HG03558 (cell line): Measurements from ENCODE around the gene TEAD1.

Source experiments
- ATAC-seq: cut with Tn5 transposase; IDR thresholded peaks from one replicate; pipeline ENCODE4 v1.9.1; 2021; ENCODE audit warnings: moderate number of reproducible peaks; ENCODE audit not compliant: unreplicated experiment; ENCODE audit errors: extremely low read depth

The TEAD1 gene

DNA sequence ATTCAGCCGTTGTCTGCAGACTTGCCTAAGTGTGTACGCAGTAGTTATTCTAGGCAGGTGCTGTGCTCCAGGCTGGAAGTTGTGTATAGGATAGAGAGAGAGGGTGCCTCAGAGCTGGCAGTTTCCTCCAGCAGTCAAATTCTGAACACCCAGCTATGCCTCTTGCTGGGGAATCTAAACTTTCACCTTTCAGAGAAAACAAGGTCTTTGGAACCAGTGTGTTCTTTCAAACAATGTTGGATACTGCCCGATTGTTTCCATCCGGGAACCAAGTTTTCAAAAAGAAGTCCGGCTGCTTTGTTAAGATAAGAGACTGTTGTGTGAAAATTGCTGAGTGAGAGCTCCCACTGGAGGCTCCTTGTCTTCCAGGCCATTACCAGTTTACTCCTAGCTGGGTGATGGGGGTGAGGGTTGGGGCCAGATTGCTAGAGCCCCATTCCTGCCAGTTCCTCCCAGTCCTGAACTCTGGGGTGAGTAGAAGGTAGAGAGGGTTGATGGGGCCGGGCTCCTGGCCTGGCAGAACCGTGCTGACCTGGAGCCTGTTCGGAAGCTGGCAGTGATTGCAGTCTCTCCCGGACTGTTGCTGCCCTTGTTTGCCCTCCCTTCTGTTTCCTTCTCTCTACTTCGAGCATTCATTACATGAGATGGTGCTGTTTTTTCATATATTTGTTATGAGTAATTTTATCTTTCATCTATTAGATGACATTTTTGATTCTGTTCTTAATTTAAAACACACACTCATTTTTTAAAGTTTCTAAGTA, 150.2 kb downstream of the TEAD1 start:
- ATAC-seq: no peak

DNA sequence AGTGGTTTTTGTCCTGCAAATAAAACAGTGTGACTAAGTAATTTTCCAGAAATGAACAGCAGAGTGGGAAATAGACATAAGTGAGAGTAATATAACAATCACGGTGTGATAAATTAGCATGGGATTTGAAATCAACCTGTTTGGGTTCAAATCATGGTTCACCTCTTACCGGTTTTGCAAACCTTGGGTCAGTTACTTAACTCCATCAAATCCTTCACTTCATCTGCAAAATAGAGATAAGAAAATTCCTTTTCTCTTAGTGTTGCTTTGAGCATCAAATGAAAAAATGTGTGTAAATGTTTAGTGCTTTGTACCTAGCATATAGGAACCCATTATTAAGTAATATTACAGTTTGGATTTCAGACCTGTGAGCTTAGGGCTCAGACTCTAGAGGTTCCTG, 152.2 kb downstream of the TEAD1 start:
- no peak for ATAC-seq

DNA sequence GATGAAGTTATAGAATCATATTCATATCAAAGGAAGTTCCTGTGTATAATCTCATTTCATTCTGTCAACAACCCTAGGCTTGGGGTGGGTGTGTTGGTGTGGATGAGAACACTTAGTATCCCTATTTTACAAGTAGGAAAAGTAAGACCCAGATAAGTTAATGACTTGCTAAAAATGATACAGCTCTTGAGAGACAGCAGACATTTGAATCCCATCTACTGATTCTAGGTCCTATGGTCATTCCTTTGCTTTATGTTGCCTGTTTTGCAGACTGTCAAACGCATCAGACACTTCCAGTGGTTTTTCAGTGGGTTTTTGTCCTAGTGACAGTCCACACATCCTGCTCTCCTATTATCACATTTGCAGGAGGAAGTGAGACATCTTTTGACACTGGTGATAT, 153.1 kb downstream of the TEAD1 start:
- no peak for ATAC-seq

DNA sequence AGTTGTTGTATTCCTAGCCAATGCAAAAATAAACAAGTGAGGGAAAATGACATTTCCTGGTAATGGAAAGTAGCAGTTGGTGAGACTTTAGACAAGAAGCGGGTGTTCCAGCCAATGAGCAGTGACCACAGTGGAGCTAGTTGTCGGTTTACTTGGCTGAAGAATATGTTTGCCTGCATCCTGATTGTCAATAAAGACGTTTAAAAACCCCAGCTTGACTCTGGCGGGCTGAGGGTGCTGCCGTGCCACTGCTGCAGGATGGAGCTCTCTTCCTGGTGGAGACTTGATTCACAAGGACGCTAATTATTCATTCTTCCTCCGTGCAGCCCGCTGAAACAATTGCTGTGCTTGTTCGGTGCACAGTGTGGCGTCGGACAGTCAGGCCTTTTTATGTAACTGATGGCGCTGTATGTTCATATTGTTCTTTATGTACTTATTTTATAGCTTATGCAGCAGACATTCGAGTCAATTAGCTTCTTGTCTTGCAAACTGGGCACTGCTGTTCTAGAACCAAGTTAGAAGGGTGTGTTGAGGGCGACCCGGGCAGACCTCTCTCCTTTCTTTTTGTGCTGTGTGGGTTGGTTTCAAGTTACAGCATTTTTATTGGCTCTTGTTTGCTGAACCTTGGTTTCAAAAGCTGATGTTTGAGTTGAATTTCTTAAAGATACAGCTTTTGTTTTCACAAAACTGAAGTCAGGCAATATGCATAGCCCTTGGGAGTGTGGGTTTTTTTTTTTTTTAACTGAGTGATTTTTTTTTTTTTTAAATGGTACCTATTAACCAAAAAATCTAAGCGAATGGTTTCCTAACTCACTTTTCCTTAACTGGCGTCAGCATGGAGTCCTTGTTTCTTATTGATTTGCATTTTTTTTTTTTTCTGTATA, 153.9 kb downstream of the TEAD1 start:
- ATAC-seq: no peak

DNA sequence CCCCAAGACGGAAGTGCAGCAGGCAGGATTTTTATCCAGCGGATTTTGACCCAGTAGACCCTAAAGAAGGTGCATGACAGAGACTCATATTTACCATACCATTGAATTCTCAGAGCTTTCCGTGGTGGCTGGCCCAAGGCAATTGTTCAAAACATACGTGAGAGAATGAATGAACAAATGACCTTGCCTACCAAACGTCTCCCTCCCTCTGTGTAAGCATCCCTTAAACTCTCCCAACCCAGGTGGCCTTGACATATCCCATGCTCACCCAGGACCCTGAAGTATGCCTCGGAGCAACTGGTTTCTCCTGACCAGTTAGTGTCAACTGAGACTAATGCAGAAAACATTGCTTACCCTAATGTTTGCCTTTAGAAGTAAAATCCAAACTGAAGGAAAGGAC, 154.9 kb downstream of the TEAD1 start:
- ATAC-seq: no peak

DNA sequence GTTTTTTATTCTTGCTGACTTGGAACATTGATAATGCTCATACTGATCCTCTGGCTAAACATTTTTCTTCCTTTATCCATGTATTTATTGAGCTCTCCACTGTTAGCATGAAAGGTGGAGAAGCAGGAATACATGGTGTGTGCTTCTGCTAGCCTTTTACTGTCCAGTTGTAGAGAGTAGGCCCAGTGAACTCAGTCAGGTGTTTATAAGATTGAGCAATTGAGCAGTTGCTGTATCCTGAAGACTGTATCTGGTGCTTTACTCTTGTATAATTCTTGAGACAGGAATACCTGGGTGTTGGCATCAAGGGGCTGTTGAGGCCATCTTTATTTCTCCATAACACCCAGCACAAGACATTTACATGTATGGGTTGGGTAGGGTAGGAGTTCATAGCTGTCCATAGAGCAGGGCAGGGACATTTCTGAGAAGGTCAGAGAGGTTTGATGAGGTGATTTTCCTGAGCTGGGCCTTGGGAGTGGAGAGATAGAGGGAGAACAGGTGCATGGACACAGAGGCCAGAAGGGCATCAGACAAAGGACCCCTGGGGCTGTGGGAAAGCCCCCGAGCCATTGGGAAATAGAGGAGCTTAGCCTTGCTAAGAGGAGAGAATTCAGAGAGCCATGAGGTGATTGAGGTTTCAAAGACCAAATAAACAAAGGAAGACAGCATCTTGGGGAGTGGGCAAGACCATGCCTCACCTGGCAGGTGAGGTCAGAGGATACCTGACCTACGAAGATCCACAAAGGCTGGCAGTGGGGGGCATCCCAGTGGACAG, 155.5 kb downstream of the TEAD1 start:
- ATAC-seq: no peak

DNA sequence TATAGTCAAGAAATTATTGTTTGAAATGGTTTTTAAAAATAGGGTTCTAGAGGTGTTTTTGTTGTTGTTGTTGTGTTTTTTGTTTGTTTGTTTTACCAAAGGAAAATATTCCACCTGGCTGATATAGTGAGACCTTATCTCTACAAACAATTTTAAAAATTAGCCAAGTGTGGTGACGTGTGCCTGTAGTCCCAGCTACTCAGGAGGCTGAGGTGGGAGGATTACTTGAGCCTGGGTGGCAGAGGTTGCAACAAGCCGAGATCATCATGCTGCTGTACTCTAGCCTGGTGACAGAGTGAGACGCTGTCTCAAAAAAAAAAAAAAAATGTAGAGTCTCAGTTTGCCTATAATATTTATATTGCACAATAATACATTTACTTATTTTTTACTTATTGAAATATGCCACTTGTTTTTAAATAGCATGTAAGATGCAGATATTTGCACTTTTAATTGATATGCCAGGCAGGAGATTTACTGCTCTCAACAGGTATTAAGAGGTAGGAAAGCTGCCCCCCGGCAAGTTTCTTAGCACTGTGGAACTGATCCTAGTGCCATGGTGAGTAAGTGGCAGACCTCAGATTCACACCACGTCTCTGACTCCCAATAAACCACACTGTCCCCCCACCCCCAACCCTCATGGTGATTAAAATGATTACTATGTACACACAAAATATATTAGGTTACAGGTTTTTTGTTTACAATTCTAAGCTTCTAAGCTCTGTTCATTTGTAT, 157.4 kb downstream of the TEAD1 start:
- no peak for ATAC-seq

DNA sequence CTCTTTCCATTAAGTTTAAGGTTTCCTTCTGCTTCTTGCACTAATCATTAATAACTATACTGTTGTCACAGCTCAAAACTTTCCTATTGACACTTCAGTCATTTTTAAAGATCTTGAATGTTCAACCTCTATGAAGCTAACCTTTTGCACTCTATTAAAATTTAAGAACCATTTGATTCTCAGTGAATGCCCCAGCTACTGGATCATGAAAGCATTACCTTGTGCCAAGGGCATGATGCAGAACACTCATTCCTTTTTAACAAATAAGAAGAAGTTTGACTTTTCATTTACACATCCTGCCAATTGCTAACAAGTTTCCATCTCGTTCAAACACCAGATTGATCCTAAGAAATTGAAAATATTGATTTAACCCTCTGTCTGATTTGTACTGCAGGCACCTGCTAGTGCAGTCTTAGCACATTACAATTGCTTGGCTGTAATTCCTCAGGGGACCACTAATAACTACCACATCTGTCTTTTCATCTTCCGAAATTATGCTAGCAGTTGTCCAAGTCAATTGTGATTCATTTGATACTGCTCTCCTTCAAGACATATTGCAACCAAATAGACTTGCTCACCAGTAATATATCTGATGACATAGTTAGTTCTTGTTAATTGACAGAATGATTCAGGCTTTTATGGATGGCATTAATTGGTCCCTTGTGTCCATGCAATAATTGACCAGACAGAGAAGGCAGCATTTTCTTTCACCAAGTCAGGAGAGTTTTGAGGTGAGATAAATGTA, 158.4 kb downstream of the TEAD1 start:
- ATAC-seq: no peak

DNA sequence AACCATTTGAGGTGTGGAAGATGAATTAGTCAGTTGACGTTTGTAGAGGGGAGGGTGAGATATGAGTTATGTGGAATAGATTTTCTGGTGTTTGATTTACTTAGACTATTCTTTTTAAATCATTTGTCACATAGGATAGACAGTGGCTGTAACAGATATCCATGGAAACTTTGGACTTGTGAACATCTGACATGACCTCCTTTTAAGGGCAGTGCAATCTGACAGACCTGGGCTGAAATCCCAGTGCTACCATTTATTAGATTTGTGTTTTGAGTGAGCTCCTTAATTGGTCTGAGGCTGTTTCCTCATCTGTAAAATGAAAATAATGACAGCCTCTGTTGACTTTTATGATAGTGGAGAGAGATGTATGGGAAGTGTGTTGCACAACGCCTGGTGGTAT, 159.9 kb downstream of the TEAD1 start:
- ATAC-seq: no peak

DNA sequence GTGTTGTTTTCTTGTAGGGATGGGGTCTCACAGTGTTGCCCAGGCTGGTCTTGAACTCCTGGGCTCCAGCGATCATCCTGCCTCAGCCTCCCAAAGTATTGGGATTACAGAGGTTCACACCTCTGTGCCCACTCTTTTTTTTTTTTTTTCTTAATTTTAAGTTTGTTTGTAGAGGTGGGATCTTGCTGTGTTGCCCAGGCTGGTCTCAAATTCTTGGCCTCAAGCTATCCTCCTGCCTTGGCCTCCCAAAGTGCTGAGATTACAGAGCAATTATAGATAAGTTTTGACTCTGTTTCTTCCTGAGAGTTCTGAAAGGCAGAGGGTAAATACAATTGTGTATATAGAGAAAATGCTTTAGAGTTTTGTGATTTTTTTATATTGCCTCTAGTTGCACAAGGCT, 160.4 kb downstream of the TEAD1 start:
- ATAC-seq: no peak

DNA sequence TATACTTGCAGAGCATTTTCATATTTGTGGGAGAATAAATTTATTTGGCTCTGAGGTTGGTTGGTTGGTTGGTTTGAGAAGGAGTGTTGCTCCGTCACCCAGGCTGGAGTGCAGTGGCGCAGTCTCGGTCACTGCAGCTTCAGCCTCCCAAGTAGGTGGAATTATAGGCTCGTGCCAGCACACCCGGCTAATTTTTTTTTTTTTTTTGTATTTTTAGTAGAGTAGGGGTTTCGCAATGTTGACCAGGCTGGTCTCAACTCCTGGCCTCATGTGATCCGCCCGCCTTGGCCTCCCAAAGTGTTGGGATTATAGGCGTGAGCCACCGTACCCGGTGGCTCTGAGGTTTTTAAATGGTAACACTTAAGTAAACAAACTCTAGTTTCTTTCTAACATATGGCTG, 161.1 kb downstream of the TEAD1 start:
- no peak for ATAC-seq

DNA sequence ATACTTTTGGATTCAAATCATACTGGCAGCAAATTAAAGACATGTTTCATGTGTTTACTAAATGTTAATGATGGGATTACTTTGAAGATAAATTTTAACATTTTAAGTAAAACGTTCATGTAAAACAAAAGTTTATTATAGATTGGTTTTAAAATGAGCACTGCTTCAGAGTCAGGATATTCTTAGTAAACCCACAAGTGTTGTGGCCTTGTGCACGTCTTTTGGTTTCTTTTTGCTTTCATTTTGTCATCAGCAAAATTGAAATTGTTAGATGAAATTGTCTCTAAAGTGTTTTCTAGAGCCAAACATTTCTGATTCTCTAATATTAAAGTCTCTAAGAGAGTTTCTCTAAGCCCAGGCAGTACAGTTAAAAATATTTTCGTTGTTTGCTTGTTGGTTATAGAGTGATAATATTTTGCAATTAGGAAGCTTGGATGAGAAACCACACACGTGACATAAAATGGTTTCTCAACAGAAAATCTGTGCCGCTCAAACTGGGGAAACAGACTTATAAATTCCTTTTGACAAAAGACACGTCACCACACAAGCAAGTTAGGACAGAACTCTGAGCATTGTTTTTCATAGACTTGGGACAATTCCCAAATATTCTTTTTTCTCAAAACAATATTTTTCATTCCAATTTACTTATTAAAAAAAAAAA, 164.4 kb downstream of the TEAD1 start:
- no peak for ATAC-seq

DNA sequence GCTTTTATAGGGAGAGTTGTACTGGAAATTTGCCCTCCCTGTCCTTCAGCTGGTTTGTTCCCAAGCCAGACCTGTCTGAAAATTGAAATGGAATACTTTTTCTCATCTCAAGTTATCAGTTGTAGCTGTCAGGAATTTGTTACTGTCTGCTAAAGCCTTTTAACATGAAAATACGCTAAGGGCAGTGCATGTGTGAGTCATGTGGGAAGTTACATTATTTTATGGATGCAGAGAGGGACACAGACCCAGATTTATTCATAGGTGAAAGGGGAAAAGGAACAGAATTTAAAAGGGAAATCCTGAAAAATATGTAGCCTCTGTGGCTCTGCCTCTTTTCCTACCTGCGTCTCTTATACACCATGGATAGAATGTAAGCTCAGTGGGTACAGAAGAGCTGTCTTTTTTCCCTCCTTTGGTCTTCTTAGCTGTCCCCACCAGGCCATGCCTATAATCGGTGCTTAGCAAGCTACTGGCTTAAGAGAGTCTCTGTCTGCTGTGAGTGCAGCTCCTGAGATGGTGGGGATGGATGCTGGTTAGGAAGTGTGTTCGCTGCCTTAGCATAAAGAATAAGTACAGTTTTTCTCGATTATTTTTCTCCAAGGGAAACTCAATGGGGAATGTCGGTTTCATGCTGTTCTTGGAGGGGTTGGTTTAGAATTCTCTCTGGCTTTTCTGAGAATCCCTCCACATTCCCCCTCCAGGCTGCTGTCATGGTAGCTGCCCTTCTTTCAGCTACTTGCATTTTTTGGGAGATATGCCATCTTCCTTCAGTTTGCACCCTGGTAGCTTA, 166.8 kb downstream of the TEAD1 start:
- no peak for ATAC-seq

DNA sequence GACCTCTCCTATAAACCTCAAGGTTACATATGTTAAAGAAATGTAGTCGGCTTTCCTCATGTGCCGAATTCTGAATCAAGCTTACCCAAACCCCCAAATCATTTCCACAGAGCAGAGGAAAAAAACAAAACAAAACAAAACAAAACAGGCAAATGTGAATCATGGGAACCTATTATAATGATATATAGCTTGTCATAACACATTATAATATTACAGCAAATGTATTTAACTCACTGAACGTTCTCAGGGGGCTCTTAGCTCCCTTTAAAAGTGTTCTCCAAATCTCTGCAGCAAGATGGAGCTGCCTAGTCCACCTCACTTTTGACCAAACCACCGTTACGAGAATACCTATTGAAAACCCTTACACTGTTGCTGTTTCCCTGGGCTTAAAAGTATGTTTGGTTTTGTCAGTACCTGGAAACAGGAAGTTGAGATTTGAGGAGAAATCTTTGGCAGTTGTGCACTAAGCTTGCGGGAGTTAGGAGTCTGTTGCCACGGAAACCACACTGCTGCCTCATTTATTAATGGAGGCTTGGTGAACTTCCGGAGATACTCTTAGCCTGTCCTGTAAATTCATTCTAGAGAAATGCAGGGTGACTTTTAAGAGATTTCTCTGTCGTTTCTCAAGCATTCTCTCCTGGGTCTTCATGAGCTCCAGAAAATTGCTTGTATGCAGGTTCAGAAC, 167.9 kb downstream of the TEAD1 start:
- ATAC-seq: no peak

DNA sequence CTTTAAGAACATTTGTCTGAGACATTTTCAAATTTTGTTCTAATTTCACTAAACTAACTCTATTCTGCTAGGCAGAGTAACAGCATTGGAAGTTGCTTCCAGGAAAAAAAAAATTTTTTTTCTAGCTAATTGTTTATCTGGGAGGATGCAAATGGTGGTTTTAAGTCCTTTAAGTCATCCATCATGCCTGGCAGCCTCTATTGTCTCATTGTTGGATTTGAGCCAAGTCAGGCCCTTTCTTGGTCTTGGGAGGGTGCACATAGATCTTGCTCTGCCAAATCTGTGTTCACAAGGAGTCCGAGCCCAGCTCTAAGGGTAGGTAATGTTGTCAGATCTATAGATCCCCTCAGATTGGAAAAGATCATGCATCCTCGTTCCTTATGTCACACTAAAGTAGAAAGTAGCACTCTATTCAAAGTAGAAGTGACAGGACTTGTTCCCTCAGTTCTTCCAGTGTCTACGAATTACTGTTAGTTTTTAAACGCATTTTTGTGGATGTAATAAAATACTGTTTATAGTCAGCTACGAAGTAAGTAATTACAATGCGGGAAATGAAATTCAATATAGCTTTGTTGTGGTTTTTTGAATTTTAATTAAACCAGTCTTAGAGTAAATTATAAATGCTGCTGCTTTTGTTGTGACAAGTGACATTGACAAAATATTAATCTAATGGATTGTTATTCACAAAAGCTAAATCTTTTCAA, 168.9 kb downstream of the TEAD1 start:
- ATAC-seq: no peak

DNA sequence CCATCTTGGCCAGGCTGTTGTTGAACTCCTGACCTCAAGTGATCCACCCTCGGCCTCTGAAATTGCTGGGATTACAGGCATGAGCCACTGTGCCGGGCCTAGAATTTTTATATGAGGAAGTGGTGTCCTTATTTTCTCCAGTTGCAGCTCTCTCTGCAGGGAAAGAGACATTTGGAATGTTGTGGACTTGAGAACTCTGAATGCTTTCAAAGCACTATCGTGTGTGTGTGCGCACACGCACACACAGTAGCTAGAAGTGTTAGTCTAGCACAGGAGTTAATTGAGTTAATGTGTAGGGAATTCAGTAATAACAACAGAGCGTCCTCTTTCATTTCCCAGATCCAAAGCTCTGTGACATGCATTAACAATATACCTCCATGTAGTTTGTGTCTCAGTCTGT, 170.9 kb downstream of the TEAD1 start:
- ATAC-seq: no peak

DNA sequence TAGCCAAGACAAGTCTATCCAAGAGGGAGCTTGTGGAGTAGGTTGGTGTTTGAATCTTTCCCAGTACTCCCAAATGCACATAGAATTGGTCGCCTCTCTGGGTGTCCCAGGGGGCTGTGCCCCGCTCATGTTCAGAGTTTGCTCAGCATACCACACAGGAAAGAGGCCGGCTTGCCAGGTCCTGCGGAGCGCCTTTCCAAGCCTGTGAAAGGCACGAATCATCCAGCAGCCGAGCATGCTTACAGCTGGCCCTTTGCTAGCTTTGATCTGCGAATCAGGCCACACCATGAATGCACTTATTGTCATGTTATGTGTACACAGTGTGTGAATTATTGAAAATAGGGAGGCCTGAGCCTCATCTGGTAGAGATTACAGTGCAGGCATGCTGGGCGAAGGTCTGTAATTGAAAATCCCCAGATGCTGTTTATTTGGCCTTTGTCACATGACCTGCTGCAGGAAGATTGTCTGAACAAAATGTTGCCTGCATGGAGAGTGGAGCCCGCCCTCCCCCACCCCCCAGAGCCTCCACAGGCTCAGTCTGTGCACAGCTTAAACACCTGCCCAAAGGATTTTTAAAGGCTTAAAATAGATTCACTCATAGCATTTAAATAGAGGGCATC, 171.6 kb downstream of the TEAD1 start:
- no peak for ATAC-seq
